GM23338 (cell line): ENCODE results near the gene ENTPD6. TPM values are rescaled to one million over a fixed set of nuclear protein-coding genes. Genes with fewer than 3 reads are reported as not detected.

ENCODE experiments used
- ATAC-seq: fragments of 200-7000 bp; cut with Tn5 transposase; 3 replicates; pipeline ENCODE4 v1.9.1; 2020
- DNase-seq: peaks from one replicate; pipeline ENCODE4 v3.0.0-alpha.2; 2015; ENCODE audit warnings: low spot score
- H2AFZ ChIP-seq: fragments of 200-600 bp; sonication (generic); 2 replicates; pipeline ENCODE4 v1.8.0; 2016; ENCODE audit warnings: antibody characterized with exemption, mild to moderate bottlenecking, moderate library complexity
- H3F3A ChIP-seq: fragments of 200-600 bp; sonication (generic); replicated peaks from 2 replicates; pipeline ENCODE4 v1.8.0; 2017; ENCODE audit warnings: antibody characterized with exemption, mixed run types, low read depth
- H3K27ac ChIP-seq: fragments of 200-600 bp; sonication (generic); 2 replicates; pipeline ENCODE4 v1.6.1; 2016; ENCODE audit warnings: low read depth
- H3K27me3 ChIP-seq: fragments of 200-600 bp; sonication (generic); 2 replicates; pipeline ENCODE4 v1.8.0; 2016; ENCODE audit warnings: mild to moderate bottlenecking, mixed run types, moderate library complexity; ENCODE audit not compliant: insufficient read depth
- H3K36me3 ChIP-seq: fragments of 200-600 bp; sonication (generic); 2 replicates; pipeline ENCODE4 v1.8.0; 2016; ENCODE audit warnings: mild to moderate bottlenecking; ENCODE audit not compliant: insufficient read depth
- H3K4me1 ChIP-seq: fragments of 200-600 bp; sonication (generic); 2 replicates; pipeline ENCODE4 v1.8.0; 2016; ENCODE audit warnings: mild to moderate bottlenecking, moderate library complexity; ENCODE audit not compliant: insufficient read depth
- H3K4me2 ChIP-seq: fragments of 200-600 bp; sonication (generic); 2 replicates; pipeline ENCODE4 v1.7.1; 2017; ENCODE audit warnings: mixed run types
- H3K4me3 ChIP-seq: fragments of 200-600 bp; sonication (generic); 2 replicates; pipeline ENCODE4 v1.6.1; 2016; ENCODE audit warnings: mixed run types
- H3K79me2 ChIP-seq: fragments of 200-600 bp; sonication (generic); replicated peaks from 2 replicates; pipeline ENCODE4 v1.8.0; 2017; ENCODE audit warnings: mild to moderate bottlenecking; ENCODE audit not compliant: insufficient read depth
- H3K9me2 ChIP-seq: fragments of 200-600 bp; sonication (generic); 2 replicates; pipeline ENCODE4 v1.8.0; 2017; ENCODE audit not compliant: insufficient read depth
- H4K20me1 ChIP-seq: fragments of 200-600 bp; sonication (generic); replicated peaks from 2 replicates; pipeline ENCODE4 v1.8.0; 2017; ENCODE audit warnings: mild to moderate bottlenecking; ENCODE audit not compliant: insufficient read depth
- H3K27ac Mint-ChIP-seq: 2 replicates; pipeline ENCODE4 v1.8.0; 2020; ENCODE audit warnings: inconsistent platforms, mild to moderate bottlenecking, moderate library complexity, mixed read lengths
- H3K27me3 Mint-ChIP-seq: 3 replicates; pipeline ENCODE4 v1.8.0; 2022; ENCODE audit warnings: low read depth, mild to moderate bottlenecking, moderate library complexity, mixed read lengths, inconsistent platforms; ENCODE audit not compliant: insufficient read depth, poor library complexity
- H3K36me3 Mint-ChIP-seq: 3 replicates; pipeline ENCODE4 v1.8.0; 2021; ENCODE audit warnings: low read depth, mild to moderate bottlenecking, inconsistent platforms, moderate library complexity, mixed read lengths
- H3K4me1 Mint-ChIP-seq: 3 replicates; pipeline ENCODE4 v1.8.0; 2020; ENCODE audit warnings: mild to moderate bottlenecking, inconsistent platforms, mixed read lengths
- H3K4me3 Mint-ChIP-seq: 3 replicates; pipeline ENCODE4 v1.8.0; 2021; ENCODE audit warnings: moderate library complexity, mild to moderate bottlenecking, inconsistent platforms, mixed read lengths
- H3K9me3 Mint-ChIP-seq: 3 replicates; pipeline ENCODE4 v1.8.0; 2020; ENCODE audit warnings: moderate library complexity, mild to moderate bottlenecking, inconsistent platforms, mixed read lengths
- EZH2 ChIP-seq: fragments of 200-600 bp; sonication (generic); IDR thresholded peaks from one replicate; pipeline ENCODE4 v1.8.0; 2017; ENCODE audit warnings: antibody characterized with exemption, mild to moderate bottlenecking, low read depth; ENCODE audit not compliant: unreplicated experiment
- POLR2AphosphoS5 ChIP-seq: IDR thresholded peaks from 2 replicates; pipeline ENCODE4 v1.6.1; 2016; ENCODE audit warnings: antibody characterized with exemption, low read depth
- REST ChIP-seq: IDR thresholded peaks from one replicate; pipeline ENCODE4 v1.6.1; 2018; ENCODE audit warnings: antibody characterized with exemption; ENCODE audit not compliant: unreplicated experiment
- polyA plus RNA-seq: library from polyadenylated mRNA; unstranded; fragments of >200 nt; fragmentation: Nextera tagmentation; extraction: Ambion mirVana; gene quantifications from 2 replicates; pipeline ENCODE4 v1.2.1, GENCODE V29; 2016
- total RNA-seq: library from RNA; depleted of rRNA; stranded (reverse); fragments of >200 nt; shearing (Covaris generic); gene quantifications from 2 replicates; pipeline ENCODE4 v1.2.3, GENCODE V29; 2014

Gene ENTPD6
- total and polyA plus RNA-seq, 2 experiments from 2014 or later: 19.3 to 45.9 TPM

GRCh38 chr20:25148181-25148981 lies 47.1 kb upstream of the ENTPD6 start (continued):
- TF ChIP-seq REST (no peak), POLR2AphosphoS5 (no peak)

- Histone ChIP-seq H3K79me2 (no peaks in the 10 kb centered on the region), H3K27ac (no peak overlapping the region), H3K27me3 (peaks cover 37% of the 10 kb centered on the region), H3K9me2 (no peaks in the 10 kb centered on the region), H3K36me3 (no peaks in the 10 kb centered on the region), H2AFZ (peak overlapping the region; percentile 98), H3F3A (peaks cover 7% of the 10 kb centered on the region; the same call in 1 of the 2 replicates), H4K20me1 (no peaks in the 10 kb centered on the region), H3K4me3 (peak overlapping the region; percentile 46), H3K4me2 (peak overlapping the region; percentile 76), H3K4me1 (no peaks in the 10 kb centered on the region)
- H3K9me3 Mint-ChIP-seq: no peaks in the 10 kb centered on the region
- H3K27ac Mint-ChIP-seq: no peak overlapping the region
- TF ChIP-seq POLR2AphosphoS5: no peak
- TF ChIP-seq EZH2: no peak
- no peak for TF ChIP-seq REST
- peaks cover 4% of the 10 kb centered on the region; the same call in 2 of the 3 replicates for H3K4me1 Mint-ChIP-seq
- DNase-seq: no peak
- peak overlapping the region; percentile 78 for H3K4me3 Mint-ChIP-seq
- H3K27me3 Mint-ChIP-seq: peaks cover 35% of the 10 kb centered on the region
- no peaks in the 10 kb centered on the region for H3K36me3 Mint-ChIP-seq
- ATAC-seq: no peak
Measured at GRCh38 chr20:25148982-25149846, 46.3 kb upstream of the ENTPD6 start.
